Bronchial epithelial cell (primary cell): Measurements from ENCODE around the gene OR52W1. TPM values are rescaled to one million over a fixed set of nuclear protein-coding genes. Genes with fewer than 3 reads are reported as not detected.

Source experiments
- DNase-seq: peaks from one replicate; pipeline ENCODE4 v3.0.0-alpha.2; 2010; ENCODE audit warnings: low read depth
- FAIRE-seq: peaks from 2 replicates; lab custom pipeline; 2011; peaks lifted over from hg19 to GRCh38; lab: Jason Lieb, UNC
- H3K27me3 ChIP-seq: 2 replicates; pipeline ENCODE4 v1.5.1; 2011; ENCODE audit warnings: low read length; ENCODE audit not compliant: control insufficient read depth, insufficient read depth
- H3K36me3 ChIP-seq: 2 replicates; pipeline ENCODE4 v1.5.1; 2011; ENCODE audit warnings: low read length; ENCODE audit not compliant: control insufficient read depth, insufficient read depth
- H3K4me3 ChIP-seq: 2 replicates; pipeline ENCODE4 v1.5.1; 2011; ENCODE audit warnings: mild to moderate bottlenecking, low read depth, low read length, control low read depth
- CTCF ChIP-seq: IDR thresholded peaks from 2 replicates; pipeline ENCODE4 v1.5.1; 2011; ENCODE audit warnings: mild to moderate bottlenecking, moderate library complexity, low read length, control low read depth, inconsistent platforms; ENCODE audit not compliant: insufficient read depth, severe bottlenecking
- total RNA-seq: library from RNA; depleted of rRNA; stranded (reverse); fragments of >200 nt; gene quantifications from 2 replicates; pipeline ENCODE4 v1.2.1, GENCODE V29; 2014

The OR52W1 gene
- total RNA-seq, 1 donor from 2014 or later: not detected

GRCh38 chr11:6229911-6230310 is 30.9 kb downstream of the OR52W1 start:
- DNase-seq (no peak), FAIRE-seq (no peak)
- Histone ChIP-seq H3K36me3 (peaks cover 1% of the 10 kb centered on the region), H3K27me3 (no peaks in the 10 kb centered on the region), H3K4me3 (no peak overlapping the region)
- no peak for TF ChIP-seq CTCF

GRCh38 chr11:6232899-6233298 is 33.9 kb downstream of the OR52W1 start:
- no peak for FAIRE-seq

GRCh38 chr11:6233984-6234386 is 35.0 kb downstream of the OR52W1 start:
- no peak for FAIRE-seq

More at GRCh38 chr11:6232899-6233298, 33.9 kb downstream of the OR52W1 start:
- Histone ChIP-seq H3K36me3 (peaks cover 1% of the 10 kb centered on the region), H3K4me3 (no peak overlapping the region), H3K27me3 (no peaks in the 10 kb centered on the region)
- TF ChIP-seq CTCF: no peak
- no peak for DNase-seq

GRCh38 chr11:6234387-6235107 is 35.5 kb downstream of the OR52W1 start, which contains the start of gene FHIP1B:
FHIP1B (minus strand) TSS chr11:6234636; CDS start chr11:6224516, 10,120 bp downstream.
- TF ChIP-seq CTCF: no peak
- Histone ChIP-seq H3K27me3 (no peaks in the 10 kb centered on the region), H3K36me3 (peaks cover 1% of the 10 kb centered on the region), H3K4me3 (peak within 1 kb of the TSS; percentile 56)
- no peak for FAIRE-seq
- peak; percentile 99 for DNase-seq

More at GRCh38 chr11:6233984-6234386, 35.0 kb downstream of the OR52W1 start:
- Histone ChIP-seq H3K4me3 (peak overlapping the region; percentile 56), H3K27me3 (no peaks in the 10 kb centered on the region), H3K36me3 (peaks cover 1% of the 10 kb centered on the region)
- no peak for DNase-seq
- TF ChIP-seq CTCF: no peak

GRCh38 chr11:6237266-6237665 is 38.2 kb downstream of the OR52W1 start:
- Histone ChIP-seq H3K36me3 (no peaks in the 10 kb centered on the region), H3K27me3 (no peaks in the 10 kb centered on the region), H3K4me3 (no peak overlapping the region)
- DNase-seq (no peak), FAIRE-seq (no peak)
- no peak for TF ChIP-seq CTCF

GRCh38 chr11:6237761-6238302 is 38.8 kb downstream of the OR52W1 start:
- no peaks in the 10 kb centered on the region for H3K36me3 ChIP-seq
- H3K27me3 ChIP-seq: no peaks in the 10 kb centered on the region
- DNase-seq: no peak
- no peak overlapping the region for H3K4me3 ChIP-seq
- FAIRE-seq: no peak
- no peak for TF ChIP-seq CTCF
